ENCODE measurements around the gene FAM107B. TPM values are rescaled to one million over a fixed set of nuclear protein-coding genes. Genes with fewer than 3 reads are reported as not detected.

The FAM107B gene
- 24.5 and 26.3 TPM in 2 replicates for total RNA-seq (2021)
- long read RNA-seq, transcript FAM107B-205 (5 exons, 2,374 nt): minor isoform, 6 of 20 reads
- long read RNA-seq, transcript FAM107B-211 (4 exons, 2,633 nt): major isoform, 8 of 20 reads
- long read RNA-seq, partial matches to known transcripts: 3 of 20 reads
- long read RNA-seq, other reads (novel, unspliced or antisense): 3 of 20 reads

- H3K4ac ChIP-seq (ENCODE audit: low read depth, low read length): no peak within 1 kb of the TSS
- no peak within 1 kb of the TSS for H4K91ac ChIP-seq (ENCODE audit: insufficient read length, low read depth, low read length)
- H3K9ac ChIP-seq (ENCODE audit: extremely low read depth, insufficient read length, low read length): no peak within 1 kb of the TSS
- H3K23ac ChIP-seq (ENCODE audit: insufficient read length, low read depth, low read length): no peak within 1 kb of the TSS
- WGBS (ENCODE audit: extremely low coverage, insufficient read length, low lambda C conversion rate): no CpG with 5 or more reads among the region's 8 CpGs
- no peak within 1 kb of the TSS for H2BK15ac ChIP-seq (ENCODE audit: low read depth, low read length)
- H3K9me3 ChIP-seq (ENCODE audit: control insufficient read depth, low read depth, low read length): no peaks in the 10 kb centered on the region
- H4K5ac ChIP-seq (ENCODE audit: insufficient read length, low read depth, low read length): no peak within 1 kb of the TSS
- H3K27ac Mint-ChIP-seq: no peak within 1 kb of the TSS
- no peak within 1 kb of the TSS for H3K27ac ChIP-seq (ENCODE audit: insufficient read length, low read depth, low read length)
- H2BK12ac ChIP-seq (ENCODE audit: insufficient read length, low read depth, low read length): no peak within 1 kb of the TSS
- H2AK5ac ChIP-seq (ENCODE audit: insufficient read length, low read length): no peak within 1 kb of the TSS
- H3K9me3 Mint-ChIP-seq: no peaks in the 10 kb centered on the region
- H3K14ac ChIP-seq (ENCODE audit: insufficient read depth, low read length): no peak within 1 kb of the TSS
- TF ChIP-seq CTCF (conservative IDR thresholded peaks at IDR 0.05): no peak
- peaks cover 0 to 3% of the 10 kb centered on the region in 2 experiments; a peak in 1 of 4 replicates for H3K4me1 Mint-ChIP-seq
- no peak within 1 kb of the TSS for H2AFZ ChIP-seq (ENCODE audit: low read length)
- H3K27me3 Mint-ChIP-seq (ENCODE audit: low read depth): peaks cover 2% of the 10 kb centered on the region; the same call in 1 of the 2 replicates
- no peaks in the 10 kb centered on the region for H3K79me1 ChIP-seq (ENCODE audit: insufficient read depth, low read depth, low read length, poor library complexity, severe bottlenecking)
- no peaks in the 10 kb centered on the region for H4K20me1 ChIP-seq (ENCODE audit: control insufficient read depth, insufficient read depth, insufficient read length)
- H2BK5ac ChIP-seq (ENCODE audit: insufficient read length, low read length): no peak within 1 kb of the TSS
- no peaks in the 10 kb centered on the region; a peak in 1 of 7 replicates for H3K36me3 Mint-ChIP-seq (ENCODE audit: insufficient read depth in 1 of 3, low read depth in 3 of 3)
- no peaks in the 10 kb centered on the region for H3K79me2 ChIP-seq (ENCODE audit: insufficient read depth, low read length)
- H4K8ac ChIP-seq (replicated peaks; ENCODE audit: insufficient read length, low read depth, low read length): no peak within 1 kb of the TSS
- no peak for DNase-seq
- H3K4me1 ChIP-seq (ENCODE audit: insufficient read depth, low read length): no peaks in the 10 kb centered on the region
- H2BK120ac ChIP-seq (ENCODE audit: low read depth, low read length, poor library complexity, severe bottlenecking): no peak within 1 kb of the TSS
- no peak within 1 kb of the TSS for H3K4me2 ChIP-seq (ENCODE audit: insufficient read depth, insufficient read length, low read length)
- no peak within 1 kb of the TSS for H3K18ac ChIP-seq (ENCODE audit: insufficient read length, low read depth, low read length)
- H3K4me3 Mint-ChIP-seq: no peak within 1 kb of the TSS
- H3K27me3 ChIP-seq (ENCODE audit: insufficient read depth, low read length): no peaks in the 10 kb centered on the region
- H3T11ph ChIP-seq (ENCODE audit: low read length): no peak within 1 kb of the TSS
- H3K56ac ChIP-seq (ENCODE audit: insufficient read length, low read depth, low read length): no peak within 1 kb of the TSS
- no peak within 1 kb of the TSS for H2BK20ac ChIP-seq (ENCODE audit: low read depth, low read length, poor library complexity, severe bottlenecking)
- no peaks in the 10 kb centered on the region for H3K23me2 ChIP-seq (ENCODE audit: insufficient read length, low read depth, low read length, poor library complexity, severe bottlenecking)
These were observed at the start of gene FAM107B for GRCh38 chr10:14774797-14775196. TSS of gene FAM107B (minus strand) at chr10:14774897. CDS start at chr10:14774663, 234 bp downstream.

Data from H9 (cell line).